Measurements from ENCODE around the gene MS4A6E. TPM values are rescaled to one million over a fixed set of nuclear protein-coding genes. Genes with fewer than 3 reads are reported as not detected.
A peak's percentile ranks its signal among the peaks of the same experiment; 100 is the strongest.

Gene MS4A6E
- total RNA-seq, 1 donor from 2014 or later, result not detected

DNA sequence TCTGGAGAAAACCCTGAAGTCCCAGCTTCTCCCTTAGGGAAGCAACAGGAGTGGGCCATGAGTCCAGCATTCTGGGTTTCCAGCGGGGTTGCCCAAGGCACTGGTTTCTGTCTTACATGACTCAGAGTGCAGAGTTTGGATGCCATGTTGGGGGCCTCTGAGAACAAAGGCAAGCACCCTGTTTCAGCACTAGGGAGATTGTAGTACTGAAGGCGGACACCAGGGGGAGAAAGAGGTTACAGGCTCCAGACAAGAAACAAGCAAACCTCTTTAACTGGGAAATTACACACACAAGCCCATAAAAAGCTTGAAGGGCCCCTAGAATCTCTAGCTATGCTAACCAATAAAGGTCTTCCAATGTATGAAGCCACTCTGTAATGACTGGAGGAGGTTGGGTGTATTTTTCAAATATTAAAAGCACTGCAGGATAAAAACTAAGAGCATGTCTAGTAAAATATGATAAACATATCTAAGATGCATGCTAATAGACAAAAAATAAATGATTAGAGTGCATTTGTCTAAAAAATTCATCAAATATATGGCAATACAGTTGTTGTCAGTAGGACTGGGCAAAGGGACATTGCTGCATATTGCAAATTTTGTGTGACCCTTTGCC, 7.1 kb downstream of the MS4A6E start:
- no peak overlapping the region for H3K9ac ChIP-seq
- H3K27ac ChIP-seq, result no peak overlapping the region
- peaks cover 2% of the 10 kb centered on the region for H3K36me3 Mint-ChIP-seq
- no peaks in the 10 kb centered on the region for H3K4me1 ChIP-seq
- DNase-seq (ENCODE audit: low spot score), result peak; percentile 68
- no peak overlapping the region for H3K4me3 Mint-ChIP-seq
- H3K36me3 ChIP-seq, result no peaks in the 10 kb centered on the region
- TF ChIP-seq EZH2phosphoT487 (IDR thresholded peaks at IDR 0.05) (no peak), EZH2 (IDR thresholded peaks at IDR 0.05) (no peak)
- TF ChIP-seq, protein P1, sequence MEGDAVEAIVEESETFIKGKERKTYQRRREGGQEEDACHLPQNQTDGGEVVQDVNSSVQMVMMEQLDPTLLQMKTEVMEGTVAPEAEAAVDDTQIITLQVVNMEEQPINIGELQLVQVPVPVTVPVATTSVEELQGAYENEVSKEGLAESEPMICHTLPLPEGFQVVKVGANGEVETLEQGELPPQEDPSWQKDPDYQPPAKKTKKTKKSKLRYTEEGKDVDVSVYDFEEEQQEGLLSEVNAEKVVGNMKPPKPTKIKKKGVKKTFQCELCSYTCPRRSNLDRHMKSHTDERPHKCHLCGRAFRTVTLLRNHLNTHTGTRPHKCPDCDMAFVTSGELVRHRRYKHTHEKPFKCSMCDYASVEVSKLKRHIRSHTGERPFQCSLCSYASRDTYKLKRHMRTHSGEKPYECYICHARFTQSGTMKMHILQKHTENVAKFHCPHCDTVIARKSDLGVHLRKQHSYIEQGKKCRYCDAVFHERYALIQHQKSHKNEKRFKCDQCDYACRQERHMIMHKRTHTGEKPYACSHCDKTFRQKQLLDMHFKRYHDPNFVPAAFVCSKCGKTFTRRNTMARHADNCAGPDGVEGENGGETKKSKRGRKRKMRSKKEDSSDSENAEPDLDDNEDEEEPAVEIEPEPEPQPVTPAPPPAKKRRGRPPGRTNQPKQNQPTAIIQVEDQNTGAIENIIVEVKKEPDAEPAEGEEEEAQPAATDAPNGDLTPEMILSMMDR (IDR thresholded peaks at IDR 0.05), result peak; percentile 69
- H3K4me1 Mint-ChIP-seq, result peaks cover 5% of the 10 kb centered on the region
- H3K4me3 ChIP-seq, result no peak overlapping the region
- H4K20me1 ChIP-seq (ENCODE audit: low read depth), result no peaks in the 10 kb centered on the region
- no peaks in the 10 kb centered on the region for H3K79me2 ChIP-seq (ENCODE audit: low read depth)
- no peaks in the 10 kb centered on the region for H3K27me3 ChIP-seq
- no peak overlapping the region for H3K4me2 ChIP-seq
- H3K9me3 Mint-ChIP-seq, result peaks cover 16% of the 10 kb centered on the region
- no peaks in the 10 kb centered on the region for H3K9me3 ChIP-seq (ENCODE audit: low read depth)
- H3F3A ChIP-seq (ENCODE audit: low read depth), result no peaks in the 10 kb centered on the region
- no peaks in the 10 kb centered on the region for H3K27me3 Mint-ChIP-seq (ENCODE audit: insufficient read depth, low read depth)
- H3K27ac Mint-ChIP-seq, result no peak overlapping the region
- H2AFZ ChIP-seq (replicated peaks), result peak overlapping the region; percentile 90

DNA sequence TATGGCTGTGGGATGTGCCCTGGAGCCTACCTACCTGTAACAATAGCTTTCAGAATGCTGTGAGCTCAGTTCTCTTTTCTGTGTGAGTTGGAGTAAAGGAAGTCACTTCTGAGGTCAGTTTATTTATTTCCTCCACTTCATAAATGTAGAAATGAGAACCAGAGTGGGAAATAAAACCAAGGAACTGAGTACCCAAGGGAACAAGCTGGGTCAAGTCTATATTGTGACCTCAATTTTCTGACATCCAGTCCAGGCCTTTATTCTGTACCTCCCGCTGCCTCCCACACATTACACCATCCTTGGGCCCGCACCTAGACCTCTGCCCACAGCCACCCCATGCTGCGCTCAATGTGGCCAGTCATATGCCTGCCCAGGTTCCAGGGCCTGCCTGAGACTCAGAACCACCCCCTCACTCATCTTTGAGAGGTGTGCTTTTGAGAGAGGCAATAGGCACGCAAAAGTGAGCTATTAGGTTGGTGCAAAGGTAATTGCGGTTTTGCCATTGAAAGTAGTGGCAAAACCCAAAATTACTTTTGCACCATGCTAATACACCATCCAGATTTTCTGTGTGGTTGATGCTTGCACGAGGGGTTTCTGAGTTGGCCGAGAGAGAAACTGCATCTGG, 9.8 kb downstream of the MS4A6E start:
- no peak for TF ChIP-seq EZH2phosphoT487 (IDR thresholded peaks at IDR 0.05)
- TF ChIP-seq, protein P1 (IDR thresholded peaks at IDR 0.05), result no peak
- no peak for TF ChIP-seq EZH2 (IDR thresholded peaks at IDR 0.05)

DNA sequence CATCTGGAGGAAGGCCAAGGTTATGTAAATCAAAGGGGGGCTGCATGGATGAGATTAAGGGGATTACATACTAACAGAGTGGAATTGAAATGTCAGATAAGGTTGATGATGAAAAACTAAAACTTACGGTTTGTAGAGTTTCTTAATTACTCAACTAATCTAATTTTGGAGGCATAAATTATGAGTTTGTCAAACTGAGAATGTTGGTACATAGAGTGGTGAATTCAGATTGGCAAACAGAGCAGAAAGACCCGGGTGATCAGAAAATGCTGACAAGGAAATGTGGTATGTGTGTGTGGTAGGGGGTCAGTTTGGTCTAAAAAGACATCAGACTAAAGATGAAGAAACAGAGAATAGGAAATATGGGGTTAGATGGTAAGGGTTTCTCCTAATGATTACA, 11.0 kb downstream of the MS4A6E start:
- H3K9me3 ChIP-seq (ENCODE audit: low read depth), result no peaks in the 10 kb centered on the region
- no peaks in the 10 kb centered on the region for H3K36me3 Mint-ChIP-seq
- no peak for TF ChIP-seq EZH2 (IDR thresholded peaks at IDR 0.05)
- TF ChIP-seq, protein P1 (IDR thresholded peaks at IDR 0.05), result no peak
- no peak for TF ChIP-seq EZH2phosphoT487 (IDR thresholded peaks at IDR 0.05)
- H3K27me3 ChIP-seq, result no peaks in the 10 kb centered on the region
- no peaks in the 10 kb centered on the region for H3K36me3 ChIP-seq
- peaks cover 5% of the 10 kb centered on the region for H3K4me1 Mint-ChIP-seq
- no peaks in the 10 kb centered on the region for H3K4me1 ChIP-seq
- H3K27ac ChIP-seq, result no peak overlapping the region
- H4K20me1 ChIP-seq (ENCODE audit: low read depth), result no peaks in the 10 kb centered on the region
- no peak overlapping the region for H3K4me3 ChIP-seq
- no peak overlapping the region for H3K9ac ChIP-seq
- H3K4me3 Mint-ChIP-seq, result no peak overlapping the region
- H3K79me2 ChIP-seq (ENCODE audit: low read depth), result no peaks in the 10 kb centered on the region
- peak overlapping the region; percentile 4 for H3K27ac Mint-ChIP-seq
- no peak overlapping the region for H3K4me2 ChIP-seq
- H3K9me3 Mint-ChIP-seq, result no peaks in the 10 kb centered on the region
- no peak for DNase-seq (ENCODE audit: low spot score)
- peaks cover 3% of the 10 kb centered on the region for H3K27me3 Mint-ChIP-seq (ENCODE audit: insufficient read depth, low read depth)
- H2AFZ ChIP-seq (replicated peaks), result no peak overlapping the region
- no peaks in the 10 kb centered on the region for H3F3A ChIP-seq (ENCODE audit: low read depth)

More for the DNA sequence above, 9.8 kb downstream of the MS4A6E start:
- no peaks in the 10 kb centered on the region for H3K36me3 Mint-ChIP-seq
- Histone ChIP-seq H3K4me1 (no peaks in the 10 kb centered on the region), H3K9me3 (ENCODE audit: low read depth) (no peaks in the 10 kb centered on the region), H4K20me1 (ENCODE audit: low read depth) (no peaks in the 10 kb centered on the region), H3K4me3 (no peak overlapping the region), H3K9ac (no peak overlapping the region), H2AFZ (replicated peaks) (no peak overlapping the region), H3F3A (ENCODE audit: low read depth) (no peaks in the 10 kb centered on the region), H3K79me2 (ENCODE audit: low read depth) (no peaks in the 10 kb centered on the region), H3K36me3 (no peaks in the 10 kb centered on the region), H3K27me3 (no peaks in the 10 kb centered on the region), H3K27ac (no peak overlapping the region), H3K4me2 (no peak overlapping the region)
- DNase-seq (ENCODE audit: low spot score), result no peak
- H3K4me3 Mint-ChIP-seq, result no peak overlapping the region
- H3K27ac Mint-ChIP-seq, result no peak overlapping the region
- H3K9me3 Mint-ChIP-seq, result no peaks in the 10 kb centered on the region
- H3K27me3 Mint-ChIP-seq (ENCODE audit: insufficient read depth, low read depth), result no peaks in the 10 kb centered on the region
- peaks cover 5% of the 10 kb centered on the region for H3K4me1 Mint-ChIP-seq

Data from neural progenitor cell (in vitro differentiated cells).